CD8-positive, alpha-beta memory T cell (primary cell): ENCODE measurements around the gene SORCS1. TPM values are rescaled to one million over a fixed set of nuclear protein-coding genes. Genes with fewer than 3 reads are reported as not detected.

Experiments used
- CTCF ChIA-PET: fragments of 350-600 bp; sonication (Branson Sonifier 250); formaldehyde crosslinking; loops from one replicate; lab custom pipeline; 2021; ENCODE audit warnings: antibody characterized with exemption; lab: Charles Lee
- POLR2A ChIA-PET: fragments of 350-600 bp; sonication (Branson Sonifier 250); formaldehyde crosslinking; loops from one replicate; lab custom pipeline; 2021; ENCODE audit warnings: antibody characterized with exemption; lab: Charles Lee
- DNase-seq, 5 donors: peaks; one replicate each; pipeline versions ENCODE4 v3.0.0 to v3.0.0-alpha.2; 2020 to 2022; ENCODE audit warnings: mixed read lengths in 1 of 5
- H3K27ac ChIP-seq: one replicate; pipeline ENCODE4 v1.7.0; 2013; ENCODE audit warnings: low read depth, mild to moderate bottlenecking, low read length, moderate library complexity
- H3K27me3 ChIP-seq: 2 replicates; pipeline ENCODE4 v1.7.0; 2013; ENCODE audit warnings: low read length, mild to moderate bottlenecking; ENCODE audit not compliant: insufficient read depth, poor library complexity, severe bottlenecking
- H3K36me3 ChIP-seq: 2 replicates; pipeline ENCODE4 v1.7.0; 2013; ENCODE audit warnings: mild to moderate bottlenecking, low read length, moderate library complexity; ENCODE audit not compliant: insufficient read depth
- H3K4me1 ChIP-seq: 2 replicates; pipeline ENCODE4 v1.7.0; 2013; ENCODE audit warnings: mild to moderate bottlenecking, low read length, moderate library complexity; ENCODE audit not compliant: insufficient read depth
- H3K4me3 ChIP-seq: 2 replicates; pipeline ENCODE4 v1.7.0; 2013; ENCODE audit warnings: mild to moderate bottlenecking, low read length
- H3K9me3 ChIP-seq: 2 replicates; pipeline ENCODE4 v1.7.0; 2013; ENCODE audit warnings: mild to moderate bottlenecking, low read length
- H3K27ac Mint-ChIP-seq, 8 donors: one replicate each; pipeline ENCODE4 v1.8.0; 2020 to 2021; ENCODE audit warnings: mixed read lengths in 8 of 8, mild to moderate bottlenecking in 6 of 8, inconsistent platforms in 3 of 8, moderate library complexity in 3 of 8
- H3K27me3 Mint-ChIP-seq, 2 donors: one replicate each; pipeline ENCODE4 v1.8.0; 2020 to 2021; ENCODE audit warnings: mixed read lengths in 2 of 2, mild to moderate bottlenecking in 1 of 2, moderate library complexity in 1 of 2
- H3K36me3 Mint-ChIP-seq, 3 donors: one replicate each; pipeline ENCODE4 v1.8.0; 2020 to 2021; ENCODE audit warnings: mixed read lengths in 3 of 3, inconsistent platforms in 1 of 3, mild to moderate bottlenecking in 1 of 3
- H3K4me1 Mint-ChIP-seq, 3 donors: one replicate each; pipeline ENCODE4 v1.8.0; 2020 to 2021; ENCODE audit warnings: mixed read lengths in 3 of 3, inconsistent platforms in 1 of 3, mild to moderate bottlenecking in 1 of 3
- H3K4me3 Mint-ChIP-seq, 7 donors: one replicate each; pipeline ENCODE4 v1.8.0; 2020 to 2021; ENCODE audit warnings: mixed read lengths in 7 of 7, mild to moderate bottlenecking in 6 of 7, moderate library complexity in 4 of 7, inconsistent platforms in 2 of 7
- H3K9me3 Mint-ChIP-seq, 5 donors: one replicate each; pipeline ENCODE4 v1.8.0; 2020 to 2022; ENCODE audit warnings: mixed read lengths in 5 of 5, mild to moderate bottlenecking in 3 of 5, moderate library complexity in 2 of 5, inconsistent platforms in 1 of 5
- polyA plus RNA-seq: library from polyadenylated mRNA; unstranded; fragments of 300-500 nt; fragmentation: Illumina TruSeq; gene quantifications from one replicate; pipeline ENCODE4 v1.2.3, GENCODE V29; 2021
- total RNA-seq, 2 experiments: library from RNA; stranded (reverse); gene quantifications; one replicate each; pipeline ENCODE4 v1.2.3, GENCODE V29; 2021

SORCS1 gene
- total and polyA plus RNA-seq, 3 experiments from 2014 or later, result not detected

DNA sequence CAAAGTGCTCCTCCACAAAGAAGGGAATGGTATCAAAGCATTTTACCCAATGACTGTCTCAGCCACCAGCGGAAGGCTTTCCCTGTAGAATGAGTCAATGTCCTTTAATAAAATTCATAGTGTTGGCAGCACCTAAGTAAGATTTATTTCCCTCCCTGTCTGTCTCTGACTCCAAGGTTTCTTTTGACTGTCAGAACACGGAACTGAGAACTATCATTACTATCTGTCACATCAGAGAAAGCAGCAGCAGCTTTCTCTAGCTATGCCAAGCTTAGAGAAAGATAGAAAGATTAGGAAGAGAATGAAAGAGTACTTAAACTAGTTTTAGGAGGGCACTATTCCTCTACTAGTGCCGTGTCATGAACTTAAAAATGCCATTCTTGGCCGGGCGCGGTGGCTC lies 400.1 kb downstream of the SORCS1 start:
- Mint-ChIP-seq H3K9me3 (peaks cover 0 to 23% (median 10%) of the 10 kb centered on the region in 5 donors), H3K27me3 (peaks cover 0 to 1% of the 10 kb centered on the region in 2 donors), H3K36me3 (no peaks in the 10 kb centered on the region), H3K4me3 (no peak overlapping the region), H3K4me1 (no peaks in the 10 kb centered on the region), H3K27ac (no peak overlapping the region)
- DNase-seq, result no peak
- Histone ChIP-seq H3K4me3 (no peak overlapping the region), H3K9me3 (no peaks in the 10 kb centered on the region), H3K27me3 (no peaks in the 10 kb centered on the region), H3K36me3 (no peaks in the 10 kb centered on the region), H3K27ac (no peak overlapping the region), H3K4me1 (no peaks in the 10 kb centered on the region)
- ChIA-PET CTCF (no interaction called here), POLR2A (no interaction called here)

DNA sequence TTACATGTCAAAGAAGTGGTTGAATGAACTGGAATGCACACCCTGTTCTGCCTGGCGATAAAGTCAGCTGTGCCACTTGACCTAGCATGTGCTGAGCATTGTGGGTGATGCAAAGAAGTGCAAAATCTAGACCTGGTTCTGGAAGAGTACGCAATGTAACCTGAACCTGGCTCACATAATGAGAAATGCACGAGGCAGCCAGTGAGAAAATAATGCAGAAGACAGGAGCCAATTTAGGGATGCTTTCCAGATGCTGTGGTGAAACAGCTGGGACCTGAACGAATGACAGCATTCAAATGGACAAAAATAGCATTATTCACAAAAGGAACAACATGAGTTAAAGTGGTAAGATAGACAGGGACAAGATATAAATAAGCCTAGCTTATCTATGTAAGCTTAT lies 402.6 kb downstream of the SORCS1 start:
- H3K4me3 Mint-ChIP-seq, result no peak overlapping the region
- Histone ChIP-seq H3K4me1 (no peaks in the 10 kb centered on the region), H3K9me3 (no peaks in the 10 kb centered on the region), H3K27me3 (no peaks in the 10 kb centered on the region), H3K27ac (no peak overlapping the region), H3K36me3 (no peaks in the 10 kb centered on the region), H3K4me3 (no peak overlapping the region)
- H3K27me3 Mint-ChIP-seq, result peaks cover 0 to 1% of the 10 kb centered on the region in 2 donors
- DNase-seq, result no peak
- H3K36me3 Mint-ChIP-seq, result no peaks in the 10 kb centered on the region
- H3K27ac Mint-ChIP-seq, result no peak overlapping the region
- CTCF ChIA-PET, result no interaction called here
- peaks cover 0 to 25% (median 7%) of the 10 kb centered on the region in 5 donors for H3K9me3 Mint-ChIP-seq
- H3K4me1 Mint-ChIP-seq, result no peaks in the 10 kb centered on the region
- POLR2A ChIA-PET, result no interaction called here

DNA sequence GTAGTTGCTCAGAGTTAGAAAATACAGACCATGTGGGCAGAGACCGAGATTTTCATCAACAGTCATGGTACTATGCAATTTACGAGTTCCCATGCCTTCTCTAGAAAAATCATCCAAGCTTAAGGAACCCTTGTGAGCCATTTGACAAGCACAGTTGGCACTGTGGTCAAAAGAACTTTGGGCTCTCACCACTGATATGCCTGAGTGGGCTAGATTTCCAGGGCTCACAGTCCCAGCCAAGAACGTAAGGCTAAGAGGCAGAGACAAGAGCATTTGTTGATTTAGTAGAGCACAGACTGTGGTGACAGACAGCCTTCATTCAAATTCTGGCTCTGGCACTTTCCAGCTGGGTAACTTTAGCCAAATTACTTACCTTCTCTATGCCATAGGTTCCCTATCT lies 407.0 kb downstream of the SORCS1 start:
- no peak for DNase-seq
- no peaks in the 10 kb centered on the region for H3K4me1 ChIP-seq
- no peaks in the 10 kb centered on the region for H3K36me3 Mint-ChIP-seq

DNA sequence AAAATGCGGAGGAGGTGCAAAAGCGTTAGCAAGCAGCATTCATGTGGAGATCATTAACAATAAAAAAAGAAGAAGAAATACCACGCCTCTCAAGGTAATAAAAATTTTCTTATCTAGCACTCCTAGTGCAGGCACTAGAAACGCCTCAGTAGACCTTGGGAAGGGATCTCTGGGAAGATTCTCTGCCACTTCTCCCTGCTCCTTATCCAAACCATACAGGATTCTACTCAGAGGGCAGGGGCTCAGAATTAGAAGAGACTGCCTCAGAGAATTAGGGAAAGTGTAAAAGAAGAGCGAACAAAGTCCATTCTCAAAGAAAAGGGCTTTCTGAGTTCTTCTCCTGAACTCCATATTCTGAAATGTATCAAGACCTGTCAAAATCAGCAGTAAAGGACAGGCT lies 413.4 kb downstream of the SORCS1 start:
- H3K9me3 Mint-ChIP-seq, result peaks cover 5 to 21% (median 7%) of the 10 kb centered on the region in 5 donors
- H3K27ac Mint-ChIP-seq, result no peak overlapping the region
- no peak for DNase-seq

More for the DNA sequence above, 407.0 kb downstream of the SORCS1 start:
- Mint-ChIP-seq H3K27ac (no peak overlapping the region), H3K4me1 (no peaks in the 10 kb centered on the region), H3K9me3 (peaks cover 0 to 16% (median 4%) of the 10 kb centered on the region in 5 donors), H3K27me3 (no peaks in the 10 kb centered on the region), H3K4me3 (no peak overlapping the region)
- POLR2A ChIA-PET, result no interaction called here
- H3K4me3 ChIP-seq, result no peak overlapping the region
- H3K27me3 ChIP-seq, result no peaks in the 10 kb centered on the region
- no peaks in the 10 kb centered on the region for H3K36me3 ChIP-seq
- CTCF ChIA-PET, result no interaction called here
- H3K9me3 ChIP-seq, result no peaks in the 10 kb centered on the region
- no peak overlapping the region for H3K27ac ChIP-seq

DNA sequence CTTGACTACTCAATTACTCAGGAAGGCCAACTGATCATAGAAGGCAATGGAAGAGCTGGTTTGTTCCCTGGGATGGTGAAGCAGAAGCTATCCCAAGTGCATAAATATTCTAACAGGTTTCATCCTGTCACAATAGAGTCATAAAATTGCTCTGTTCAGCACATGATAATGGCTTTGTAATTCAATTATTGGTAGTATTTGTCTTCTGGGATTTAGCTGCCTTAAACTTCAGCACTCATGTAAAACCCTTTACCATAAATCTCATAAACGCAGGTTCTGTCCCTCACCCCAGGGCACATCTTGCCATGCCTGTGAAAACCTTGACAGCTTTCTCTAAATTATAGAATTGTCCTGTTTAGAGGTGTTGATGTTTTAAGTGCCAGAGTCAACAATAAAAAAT lies 417.6 kb downstream of the SORCS1 start:
- Mint-ChIP-seq H3K27me3 (no peaks in the 10 kb centered on the region), H3K4me1 (no peaks in the 10 kb centered on the region), H3K4me3 (no peak overlapping the region), H3K9me3 (peaks cover 6 to 25% (median 12%) of the 10 kb centered on the region in 5 donors), H3K27ac (no peak overlapping the region), H3K36me3 (no peaks in the 10 kb centered on the region)
- POLR2A ChIA-PET, result no interaction called here
- Histone ChIP-seq H3K4me1 (no peaks in the 10 kb centered on the region), H3K36me3 (no peaks in the 10 kb centered on the region), H3K4me3 (no peak overlapping the region), H3K27me3 (no peaks in the 10 kb centered on the region), H3K9me3 (no peaks in the 10 kb centered on the region), H3K27ac (no peak overlapping the region)
- DNase-seq, result no peak
- CTCF ChIA-PET, result no interaction called here

More for the DNA sequence above, 413.4 kb downstream of the SORCS1 start:
- ChIA-PET POLR2A (no interaction called here), CTCF (no interaction called here)
- Histone ChIP-seq H3K9me3 (no peaks in the 10 kb centered on the region), H3K36me3 (no peaks in the 10 kb centered on the region), H3K27ac (no peak overlapping the region), H3K27me3 (no peaks in the 10 kb centered on the region), H3K4me3 (no peak overlapping the region), H3K4me1 (no peaks in the 10 kb centered on the region)
- no peaks in the 10 kb centered on the region for H3K4me1 Mint-ChIP-seq
- no peaks in the 10 kb centered on the region for H3K27me3 Mint-ChIP-seq
- H3K4me3 Mint-ChIP-seq, result no peak overlapping the region
- H3K36me3 Mint-ChIP-seq, result no peaks in the 10 kb centered on the region

DNA sequence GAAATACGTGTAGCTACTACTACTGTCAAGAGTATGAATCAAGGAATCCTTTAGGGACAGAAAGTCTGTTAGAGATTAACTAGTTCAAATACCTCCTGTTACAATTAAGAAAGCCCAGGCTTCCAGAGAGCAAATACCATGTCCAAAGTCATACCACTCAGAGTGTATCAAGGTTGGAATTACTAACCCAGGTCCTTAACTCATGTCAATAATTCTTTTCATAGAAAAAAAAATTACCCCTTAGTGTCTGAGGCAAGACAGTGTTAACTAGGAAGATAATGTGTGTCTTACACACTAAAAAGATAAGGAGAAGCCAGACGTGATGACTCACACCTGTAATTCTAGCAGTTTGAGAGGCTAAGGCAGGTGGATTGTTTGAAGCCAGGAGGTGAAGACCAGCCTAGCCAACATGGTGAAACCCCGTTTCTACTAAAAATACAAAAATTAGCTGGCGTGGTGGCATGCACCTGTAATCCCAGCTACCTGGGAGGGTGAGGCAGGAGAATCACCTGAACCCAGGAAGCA lies 423.4 kb downstream of the SORCS1 start:
- Histone ChIP-seq H3K36me3 (no peaks in the 10 kb centered on the region), H3K4me1 (no peaks in the 10 kb centered on the region), H3K4me3 (no peak overlapping the region), H3K27ac (no peak overlapping the region), H3K9me3 (no peaks in the 10 kb centered on the region), H3K27me3 (no peaks in the 10 kb centered on the region)
- CTCF ChIA-PET, result no interaction called here
- no peaks in the 10 kb centered on the region for H3K4me1 Mint-ChIP-seq
- peaks cover 6 to 17% (median 9%) of the 10 kb centered on the region in 5 donors for H3K9me3 Mint-ChIP-seq
- H3K4me3 Mint-ChIP-seq, result no peak overlapping the region
- H3K27me3 Mint-ChIP-seq, result no peaks in the 10 kb centered on the region
- POLR2A ChIA-PET, result no interaction called here
- DNase-seq, result no peak
- no peak overlapping the region for H3K27ac Mint-ChIP-seq
- H3K36me3 Mint-ChIP-seq, result no peaks in the 10 kb centered on the region

DNA sequence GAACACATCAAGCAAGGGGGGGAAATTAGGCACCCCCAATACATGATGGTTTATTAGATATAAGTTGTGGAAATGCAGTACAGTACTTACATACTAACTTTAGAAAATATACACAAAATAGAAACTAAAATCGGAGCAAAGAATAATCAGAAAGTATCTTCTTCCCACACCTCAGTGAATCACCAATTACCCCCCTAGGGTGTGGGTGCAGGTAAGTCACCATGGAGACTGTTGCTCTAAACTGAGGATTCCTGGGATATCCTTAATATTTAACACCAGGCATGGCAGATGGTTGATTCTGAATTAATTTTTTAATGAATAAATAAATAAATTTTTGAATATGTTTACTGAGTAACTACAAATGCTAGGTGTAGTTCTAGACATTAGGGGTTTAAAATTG lies 424.4 kb downstream of the SORCS1 start:
- Histone ChIP-seq H3K4me3 (no peak overlapping the region), H3K27me3 (no peaks in the 10 kb centered on the region), H3K9me3 (no peaks in the 10 kb centered on the region), H3K4me1 (no peaks in the 10 kb centered on the region), H3K27ac (no peak overlapping the region), H3K36me3 (no peaks in the 10 kb centered on the region)
- H3K27ac Mint-ChIP-seq, result no peak overlapping the region
- H3K27me3 Mint-ChIP-seq, result no peaks in the 10 kb centered on the region
- DNase-seq, result no peak
- H3K36me3 Mint-ChIP-seq, result no peaks in the 10 kb centered on the region
- no peaks in the 10 kb centered on the region for H3K4me1 Mint-ChIP-seq
- CTCF ChIA-PET, result no interaction called here
- POLR2A ChIA-PET, result no interaction called here
- peaks cover 3 to 17% (median 9%) of the 10 kb centered on the region in 5 donors for H3K9me3 Mint-ChIP-seq
- no peak overlapping the region for H3K4me3 Mint-ChIP-seq

DNA sequence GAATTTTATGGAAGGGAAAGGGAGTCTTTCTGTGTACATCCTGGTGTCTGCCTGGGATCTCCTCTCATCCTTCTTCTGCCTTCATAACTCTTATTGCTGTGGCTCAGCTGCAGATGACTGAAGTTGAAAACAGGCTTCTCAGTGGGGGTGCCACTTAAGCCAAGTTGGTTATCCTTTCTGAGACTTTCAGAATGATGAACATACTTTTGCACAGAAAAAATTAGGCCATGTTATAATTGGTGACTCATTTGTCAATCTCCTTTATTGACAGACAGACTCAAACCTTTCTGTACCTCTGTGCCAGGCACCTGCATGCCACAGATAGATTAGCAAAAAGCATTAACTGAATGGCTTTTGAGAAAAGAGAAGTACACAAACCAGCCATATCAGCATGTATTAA lies 430.3 kb downstream of the SORCS1 start:
- Histone ChIP-seq H3K4me3 (no peak overlapping the region), H3K27ac (no peak overlapping the region), H3K36me3 (no peaks in the 10 kb centered on the region), H3K9me3 (no peaks in the 10 kb centered on the region), H3K4me1 (no peaks in the 10 kb centered on the region), H3K27me3 (no peaks in the 10 kb centered on the region)
- no peaks in the 10 kb centered on the region for H3K36me3 Mint-ChIP-seq
- H3K27me3 Mint-ChIP-seq, result no peaks in the 10 kb centered on the region
- DNase-seq, result no peak
- ChIA-PET POLR2A (no interaction called here), CTCF (no interaction called here)
- H3K4me1 Mint-ChIP-seq, result no peaks in the 10 kb centered on the region
- H3K9me3 Mint-ChIP-seq, result peaks cover 3 to 17% (median 10%) of the 10 kb centered on the region in 5 donors
- H3K27ac Mint-ChIP-seq, result no peak overlapping the region
- H3K4me3 Mint-ChIP-seq, result no peak overlapping the region
